Measurements from ENCODE around the gene CEP43. TPM values are rescaled to one million over a fixed set of nuclear protein-coding genes. Genes with fewer than 3 reads are reported as not detected.

Gene CEP43
- total and polyA plus RNA-seq, 10 of the 15 experiments (the other 5 are each of a cell fraction or from before 2014, with no cell fraction given) = 7.7 to 49.9 (median 24.6) TPM

- TF ChIP-seq TCF3 (IDR thresholded peaks at IDR 0.05; ENCODE audit: borderline replicate concordance, insufficient read depth, low read depth, low read length) = peak; percentile 59; the same call in 1 of the 2 replicates
- TF ChIP-seq BCL11A (IDR thresholded peaks at IDR 0.05; ENCODE audit: low read depth, low read length) = peak; percentile 21; the same call in 1 of the 2 replicates
- TF ChIP-seq POU2F2 (IDR thresholded peaks at IDR 0.05; ENCODE audit: borderline replicate concordance, low read depth, low read length) = 0 out of 3 replicates have a peak, but pooled peaks have one; percentile 9
- no peak for TF ChIP-seq CHD1 (IDR thresholded peaks at IDR 0.05; ENCODE audit: low read depth, low read length)
- TF ChIP-seq SPI1 (IDR thresholded peaks at IDR 0.05; ENCODE audit: borderline replicate concordance, insufficient read depth, low read depth, low read length) = peak; percentile 65
- TF ChIP-seq MXI1 (IDR thresholded peaks at IDR 0.05; ENCODE audit: low read depth, low read length) = no peak
- TF ChIP-seq NKRF (conservative IDR thresholded peaks at IDR 0.05) = peak; percentile 5; the same call in 1 of the 2 replicates
- TF ChIP-seq RBBP5 (conservative IDR thresholded peaks at IDR 0.05) = no peak
- peak; percentile 72 for TF ChIP-seq IKZF1 (conservative IDR thresholded peaks at IDR 0.05)
- TF ChIP-seq MAX (IDR thresholded peaks at IDR 0.05; ENCODE audit: low read depth, low read length) = peak; percentile 57
- peak in 1 of 2 experiments; percentile 57; a peak in 1 of 3 replicates for TF ChIP-seq EGR1 (IDR thresholded peaks at IDR 0.05; ENCODE audit: borderline replicate concordance in 1 of 2, low read depth in 2 of 2, low read length in 2 of 2)
- TF ChIP-seq IRF4 (IDR thresholded peaks at IDR 0.05; ENCODE audit: low read depth, low read length) = peak; percentile 42; the same call in 1 of the 2 replicates
- TF ChIP-seq MYC (IDR thresholded peaks at IDR 0.05; ENCODE audit: insufficient read depth, insufficient read length, insufficient replicate concordance, low read length, severe bottlenecking) = peak; percentile 99
- no peak for TF ChIP-seq ZBTB33 (IDR thresholded peaks at IDR 0.05)
- TF ChIP-seq SKIL (IDR thresholded peaks at IDR 0.05; ENCODE audit: low read depth, poor library complexity, severe bottlenecking) = peak; percentile 27
- no peak for TF ChIP-seq YY1 (IDR thresholded peaks at IDR 0.05; ENCODE audit: low read depth, low read length)
- no peak for TF ChIP-seq MYB (IDR thresholded peaks at IDR 0.05; ENCODE audit: borderline replicate concordance, low read depth, low read length)
- TF ChIP-seq DPF2 (IDR thresholded peaks at IDR 0.05) = 0 out of 2 replicates have a peak, but pooled peaks have one; percentile 39
- TF ChIP-seq NFYB (IDR thresholded peaks at IDR 0.05; ENCODE audit: insufficient read depth, low read depth, low read length) = no peak
- 0 out of 2 replicates have a peak, but pooled peaks have one; percentile 30 for TF ChIP-seq TAF1 (IDR thresholded peaks at IDR 0.05; ENCODE audit: borderline replicate concordance, low read depth, low read length)
- TF ChIP-seq ZNF217 (IDR thresholded peaks at IDR 0.05) = no peak
- TF ChIP-seq NRF1 (conservative IDR thresholded peaks at IDR 0.05; ENCODE audit: low read depth, low read length) = no peak
- peak; percentile 62 for TF ChIP-seq POLR2AphosphoS5 (IDR thresholded peaks at IDR 0.05; ENCODE audit: low read length)
- TF ChIP-seq FOXM1 (IDR thresholded peaks at IDR 0.05; ENCODE audit: low read depth, low read length) = no peak
Measured at GRCh38 chr6:166955121-166955864, 43.9 kb upstream of the CEP43 start (continued).
